AG09319 (cell line): ENCODE results near the gene KRT1.

Experiments
- DNase-seq: peaks from one replicate; pipeline ENCODE4 v3.0.0-alpha.2; 2010; ENCODE audit warnings: low read depth; ENCODE audit errors: extremely low read depth
- TF ChIP-seq, protein P1 (sequence below): IDR thresholded peaks from 2 replicates; pipeline ENCODE4 v1.5.1; 2011; ENCODE audit warnings: low read depth, mild to moderate bottlenecking, inconsistent platforms, low read length, moderate library complexity

Gene KRT1

GRCh38 chr12:52676163-52676562 lies 4.0 kb downstream of the KRT1 start:
- TF ChIP-seq, protein P1, sequence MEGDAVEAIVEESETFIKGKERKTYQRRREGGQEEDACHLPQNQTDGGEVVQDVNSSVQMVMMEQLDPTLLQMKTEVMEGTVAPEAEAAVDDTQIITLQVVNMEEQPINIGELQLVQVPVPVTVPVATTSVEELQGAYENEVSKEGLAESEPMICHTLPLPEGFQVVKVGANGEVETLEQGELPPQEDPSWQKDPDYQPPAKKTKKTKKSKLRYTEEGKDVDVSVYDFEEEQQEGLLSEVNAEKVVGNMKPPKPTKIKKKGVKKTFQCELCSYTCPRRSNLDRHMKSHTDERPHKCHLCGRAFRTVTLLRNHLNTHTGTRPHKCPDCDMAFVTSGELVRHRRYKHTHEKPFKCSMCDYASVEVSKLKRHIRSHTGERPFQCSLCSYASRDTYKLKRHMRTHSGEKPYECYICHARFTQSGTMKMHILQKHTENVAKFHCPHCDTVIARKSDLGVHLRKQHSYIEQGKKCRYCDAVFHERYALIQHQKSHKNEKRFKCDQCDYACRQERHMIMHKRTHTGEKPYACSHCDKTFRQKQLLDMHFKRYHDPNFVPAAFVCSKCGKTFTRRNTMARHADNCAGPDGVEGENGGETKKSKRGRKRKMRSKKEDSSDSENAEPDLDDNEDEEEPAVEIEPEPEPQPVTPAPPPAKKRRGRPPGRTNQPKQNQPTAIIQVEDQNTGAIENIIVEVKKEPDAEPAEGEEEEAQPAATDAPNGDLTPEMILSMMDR: no peak

GRCh38 chr12:52675301-52675701 lies 4.9 kb downstream of the KRT1 start:
- TF ChIP-seq, protein P1: no peak
- no peak for DNase-seq

More at GRCh38 chr12:52676163-52676562, 4.0 kb downstream of the KRT1 start:
- no peak for DNase-seq

DNA sequence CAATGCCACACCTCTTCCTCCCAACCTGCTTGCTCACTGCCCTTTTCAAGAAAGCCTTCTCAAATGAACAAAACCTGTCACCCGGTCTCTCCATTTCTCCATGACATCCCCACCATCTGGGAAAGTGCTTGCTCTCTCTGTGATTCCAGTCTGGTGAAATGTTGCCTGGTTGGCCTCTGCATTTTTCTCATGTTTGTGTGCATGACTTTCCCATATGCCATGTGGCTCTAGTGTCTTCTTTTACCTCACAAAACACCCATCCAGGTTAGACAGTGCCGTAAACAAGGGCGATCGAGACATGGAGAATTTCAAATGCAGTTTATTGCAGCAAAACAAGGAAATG lies 5.8 kb downstream of the KRT1 start:
- DNase-seq: no peak
- TF ChIP-seq, protein P1: no peak

GRCh38 chr12:52673713-52674432 lies 6.3 kb downstream of the KRT1 start:
- DNase-seq: no peak

DNA sequence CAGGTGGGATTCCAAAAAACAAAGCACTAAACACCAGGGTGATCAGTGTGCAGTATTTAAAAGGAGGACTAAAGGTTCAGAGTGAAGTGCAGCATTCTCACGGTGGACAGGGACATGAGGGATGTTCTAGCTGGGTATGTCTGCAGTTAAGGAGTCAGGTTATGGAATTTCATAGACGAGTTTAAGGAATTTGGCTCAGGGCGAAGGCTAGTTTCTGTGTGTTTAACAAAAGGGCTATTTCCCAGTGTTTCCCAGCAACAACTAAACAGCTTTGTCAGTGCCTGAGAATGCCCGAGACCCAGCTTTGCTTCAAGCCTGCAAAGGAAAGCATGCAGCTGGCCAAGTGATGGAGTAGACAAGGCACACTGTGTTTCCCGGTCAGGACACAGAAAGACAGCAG lies 7.0 kb downstream of the KRT1 start:
- no peak for DNase-seq
- TF ChIP-seq, protein P1: no peak

More at GRCh38 chr12:52673713-52674432, 6.3 kb downstream of the KRT1 start:
- TF ChIP-seq, protein P1: no peak

DNA sequence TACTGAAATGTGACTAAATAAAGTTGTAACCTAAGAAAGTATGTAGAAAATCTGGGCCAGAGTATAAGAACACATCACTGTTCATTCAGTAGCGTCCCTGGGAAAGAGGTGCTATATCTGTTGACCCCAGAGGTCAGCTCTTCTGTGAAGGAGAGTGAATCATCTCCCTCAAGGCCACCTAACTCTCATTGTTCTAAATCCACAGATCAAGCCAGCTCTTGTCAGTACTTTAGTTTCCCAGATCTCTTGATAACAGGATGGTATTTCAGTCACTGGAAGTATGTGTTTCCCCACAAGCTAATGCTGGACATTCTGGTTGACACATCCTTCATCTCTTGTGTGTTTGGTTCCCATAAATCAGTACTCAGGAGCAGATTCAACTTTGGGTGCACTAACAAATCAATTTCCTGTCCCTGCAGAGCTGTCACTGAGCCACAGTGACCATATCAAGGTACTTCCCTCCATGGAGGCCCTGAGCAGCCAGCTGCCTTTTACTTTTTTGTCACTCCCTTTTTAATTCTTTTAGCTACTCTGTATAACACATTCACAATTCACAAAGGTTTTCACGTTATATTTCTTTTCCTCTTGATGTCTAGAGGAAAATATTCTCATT lies 7.8 kb downstream of the KRT1 start:
- TF ChIP-seq, protein P1: no peak

DNA sequence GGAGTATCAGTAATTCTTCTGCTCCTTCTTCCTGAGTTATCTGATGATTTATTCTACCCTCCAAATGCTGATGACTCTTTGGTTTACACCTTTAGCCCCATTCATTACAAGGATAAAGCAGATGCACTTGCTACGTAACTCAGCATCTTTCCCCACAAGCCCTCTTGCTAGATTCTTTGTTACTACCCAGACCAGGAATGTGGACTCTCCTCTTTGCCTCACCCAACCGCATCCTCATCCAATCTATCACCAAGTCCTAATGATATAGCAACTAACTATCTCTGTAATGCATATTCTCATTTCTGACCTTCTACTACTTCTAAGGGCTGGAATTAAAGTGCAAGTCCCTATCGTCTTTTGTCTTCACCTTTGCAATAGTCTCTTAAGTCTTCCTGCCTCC lies 9.2 kb downstream of the KRT1 start:
- TF ChIP-seq, protein P1: no peak
- DNase-seq: no peak

More for the DNA sequence above, 7.8 kb downstream of the KRT1 start:
- DNase-seq: no peak
